B cell (primary cell): ENCODE results near the gene CD34. TPM values are rescaled to one million over a fixed set of nuclear protein-coding genes. Genes with fewer than 3 reads are reported as not detected.

Experiments
- ATAC-seq: fragments of 200-7000 bp; cut with Tn5 transposase; one replicate; pipeline ENCODE4 v1.10.0; 2021; ENCODE audit warnings: low read depth, mild to moderate bottlenecking, moderate number of reproducible peaks, moderate library complexity
- CTCF ChIA-PET: fragments of 350-600 bp; sonication (Branson Sonifier 250); formaldehyde crosslinking; loops from one replicate; lab custom pipeline; 2021; ENCODE audit warnings: antibody characterized with exemption, inconsistent platforms; lab: Charles Lee
- POLR2A ChIA-PET: fragments of 350-600 bp; sonication (Branson Sonifier 250); formaldehyde crosslinking; loops from one replicate; lab custom pipeline; 2021; ENCODE audit warnings: antibody characterized with exemption; lab: Charles Lee
- DNase-seq: peaks from one replicate; pipeline ENCODE4 v3.0.0; 2013
- H2AFZ ChIP-seq: 2 replicates; pipeline ENCODE4 v1.6.1; 2012; ENCODE audit warnings: mild to moderate bottlenecking, low read depth, low read length; ENCODE audit not compliant: insufficient read depth, poor library complexity, severe bottlenecking
- H3K27ac ChIP-seq, 2 donors: 1 replicate in 1 of 2; 2 replicates in 1 of 2; pipeline ENCODE4 v1.5.1; 2012 to 2013; ENCODE audit warnings: low read length in 2 of 2, mild to moderate bottlenecking in 2 of 2, moderate library complexity in 1 of 2
- H3K27me3 ChIP-seq, 4 experiments: fragments of 200-600 bp in 1 of 4; sonication (generic) in 1 of 4; replicated peaks in 1 of 4; 1 replicate in 2 of 4; 2 replicates in 2 of 4; pipeline versions ENCODE4 v1.6.1 to v1.7.0; 2013 to 2016; ENCODE audit warnings: low read length in 3 of 4, mild to moderate bottlenecking in 2 of 4, mixed read lengths in 1 of 4, moderate library complexity in 1 of 4; ENCODE audit not compliant: insufficient read depth in 4 of 4, control insufficient read depth in 3 of 4; ENCODE audit errors: control extremely low read depth in 1 of 4
- H3K36me3 ChIP-seq, 2 experiments: replicated peaks in 1 of 2; 1 replicate in 1 of 2; 2 replicates in 1 of 2; pipeline versions ENCODE4 v1.6.1 to v1.7.1; 2013; ENCODE audit warnings: low read length in 1 of 2; ENCODE audit not compliant: insufficient read depth in 2 of 2, control insufficient read depth in 1 of 2; ENCODE audit errors: control extremely low read depth in 1 of 2, extremely low read depth in 1 of 2
- H3K4me1 ChIP-seq, 2 donors: fragments of 200-600 bp in 1 of 2; sonication (generic) in 1 of 2; 1 replicate in 1 of 2; 2 replicates in 1 of 2; pipeline versions ENCODE4 v1.5.1 to v1.6.1; 2013 to 2017; ENCODE audit warnings: low read length in 2 of 2; ENCODE audit not compliant: control insufficient read depth in 2 of 2, insufficient read depth in 2 of 2
- H3K4me2 ChIP-seq: replicated peaks from 2 replicates; pipeline ENCODE3; 2012; ENCODE audit warnings: mild to moderate bottlenecking, low read depth, low read length; ENCODE audit not compliant: poor library complexity, severe bottlenecking
- H3K4me3 ChIP-seq, 5 experiments: fragments of 200-600 bp in 1 of 5; sonication (generic) in 1 of 5; 1 replicate in 3 of 5; 2 replicates in 2 of 5; pipeline versions ENCODE4 v1.5.1 to v1.7.0; 2011 to 2016; ENCODE audit warnings: low read length in 4 of 5, mild to moderate bottlenecking in 4 of 5, low read depth in 2 of 5, control low read depth in 1 of 5, moderate library complexity in 1 of 5; ENCODE audit not compliant: insufficient read depth in 1 of 5; ENCODE audit errors: control extremely low read depth in 1 of 5, extremely low read depth in 1 of 5
- H3K79me2 ChIP-seq: fragments of 200-600 bp; sonication (generic); one replicate; pipeline ENCODE4 v1.6.0; 2016; ENCODE audit warnings: low read length; ENCODE audit not compliant: control insufficient read depth, insufficient read depth
- H3K9ac ChIP-seq: fragments of 200-600 bp; sonication (generic); 2 replicates; pipeline ENCODE4 v1.6.1; 2017; ENCODE audit warnings: mild to moderate bottlenecking, low read length, moderate library complexity
- H3K9me3 ChIP-seq, 3 donors: one replicate each; pipeline versions ENCODE4 v1.6.1 to v1.7.1; 2013; ENCODE audit warnings: low read length in 2 of 3; ENCODE audit not compliant: control insufficient read depth in 2 of 3, insufficient read depth in 1 of 3; ENCODE audit errors: control extremely low read depth in 1 of 3
- H4K20me1 ChIP-seq: 2 replicates; pipeline ENCODE4 v1.6.0; 2012; ENCODE audit warnings: mild to moderate bottlenecking, low read length; ENCODE audit not compliant: insufficient read depth, control insufficient read depth, poor library complexity, severe bottlenecking
- H3K27ac Mint-ChIP-seq: one replicate; pipeline ENCODE4 v1.8.0; 2021; ENCODE audit warnings: mixed read lengths
- H3K27me3 Mint-ChIP-seq: one replicate; pipeline ENCODE4 v1.8.0; 2021; ENCODE audit warnings: mixed read lengths
- H3K4me1 Mint-ChIP-seq: one replicate; pipeline ENCODE4 v1.8.0; 2021; ENCODE audit warnings: mixed read lengths
- H3K4me3 Mint-ChIP-seq: one replicate; pipeline ENCODE4 v1.8.0; 2021; ENCODE audit warnings: mixed read lengths
- H3K9me3 Mint-ChIP-seq: one replicate; pipeline ENCODE4 v1.8.0; 2022; ENCODE audit warnings: mixed read lengths; ENCODE audit not compliant: insufficient read depth
- CTCF ChIP-seq: fragments of 200-600 bp; IDR thresholded peaks from one replicate; pipeline ENCODE4 v1.8.0; 2022; ENCODE audit warnings: antibody characterized with exemption, mild to moderate bottlenecking
- EZH2 ChIP-seq: IDR thresholded peaks from 2 replicates; pipeline ENCODE4 v1.6.1; 2012; ENCODE audit warnings: borderline replicate concordance, low read depth, mild to moderate bottlenecking, moderate library complexity, low read length; ENCODE audit not compliant: insufficient read depth, poor library complexity, severe bottlenecking
- WGBS: methylation state at CpG from one replicate; pipeline ENCODE4 v1.1.5; 2013; ENCODE audit warnings: missing lambda C conversion rate; ENCODE audit not compliant: insufficient coverage; 5-methylcytosine and 5-hydroxymethylcytosine counted together
- intact Hi-C: fragments of 100-400 bp; cut with micrococcal nuclease; formaldehyde crosslinking; loops from one replicate; pipeline ENCODE4 v1.10.0; 2022
- polyA plus RNA-seq: library from polyadenylated mRNA; depleted of rRNA; stranded (reverse); fragments of >200 nt; gene quantifications from 2 replicates; pipeline ENCODE4 v1.2.3, GENCODE V29; 2012
- total RNA-seq, 2 donors: library from RNA; stranded (reverse); fragments of 120-200 nt in 1 of 2; gene quantifications; 1 replicate in 1 of 2; 2 replicates in 1 of 2; pipeline versions ENCODE4 v1.2.3 to v1.2.4, GENCODE V29; 2013 to 2022

CD34 gene
- total and polyA plus RNA-seq, 2 donors (not counting 1 experiment from before 2014, with no cell fraction given): not detected

GRCh38 chr1:207850621-207851407 is 60.1 kb downstream of the CD34 start:
- H3K4me1 ChIP-seq: peaks cover 34 to 37% of the 10 kb centered on the region in 2 donors
- peaks cover 79% of the 10 kb centered on the region for H4K20me1 ChIP-seq
- no peak overlapping the region for H2AFZ ChIP-seq
- ATAC-seq: no peak
- CTCF ChIA-PET: interaction anchor here (0.8 to 1.8 kb wide), 3 partner anchors 11 to 53 kb away, joined by 3 to 7 read pairs (median 7); no protein-coding TSS in a partner anchor
- intact Hi-C loops: no loop called here
- no peak overlapping the region for H3K4me3 ChIP-seq
- H3K27ac Mint-ChIP-seq: no peak overlapping the region
- H3K27me3 ChIP-seq: no peaks in the 10 kb centered on the region
- H3K4me2 ChIP-seq: no peak overlapping the region
- no peaks in the 10 kb centered on the region for H3K9me3 Mint-ChIP-seq
- POLR2A ChIA-PET: interaction anchor here (0.6 to 0.7 kb wide), 2 partner anchors 24 to 418 kb away, joined by 4 to 6 read pairs; no protein-coding TSS in a partner anchor
- H3K4me1 Mint-ChIP-seq: peaks cover 58% of the 10 kb centered on the region
- WGBS: 71% methylated on average over 4 of the region's 7 CpGs
- no peaks in the 10 kb centered on the region for H3K9me3 ChIP-seq
- H3K4me3 Mint-ChIP-seq: no peak overlapping the region
- no peaks in the 10 kb centered on the region for H3K27me3 Mint-ChIP-seq
- H3K79me2 ChIP-seq: peaks cover 94% of the 10 kb centered on the region
- no peak overlapping the region for H3K27ac ChIP-seq
- no peak for TF ChIP-seq EZH2
- TF ChIP-seq CTCF: no peak
- no peak overlapping the region for H3K9ac ChIP-seq
- DNase-seq: no peak
- H3K36me3 ChIP-seq: peaks cover 0 to 23% of the 10 kb centered on the region in 2 experiments

- H3K79me2 ChIP-seq: peaks cover 94% of the 10 kb centered on the region
- H3K4me3 ChIP-seq: no peak overlapping the region
- CTCF ChIA-PET: interaction anchor here (0.7 to 1.8 kb wide), 3 partner anchors 20 to 31 kb away, joined by 3 to 7 read pairs (median 3); no protein-coding TSS in a partner anchor
- TF ChIP-seq EZH2 (no peak), CTCF (no peak)
- intact Hi-C loops: loop anchor here (2.0 kb wide), 1 partner anchor 17 kb away; no protein-coding TSS in a partner anchor
- DNase-seq: no peak
- H3K4me2 ChIP-seq: peak overlapping the region; percentile 7
- H3K27ac ChIP-seq: no peak overlapping the region
- peaks cover 79% of the 10 kb centered on the region for H4K20me1 ChIP-seq
- H3K9me3 ChIP-seq: no peaks in the 10 kb centered on the region
- ATAC-seq: no peak
- H3K4me1 Mint-ChIP-seq: peaks cover 59% of the 10 kb centered on the region
- H3K27ac Mint-ChIP-seq: no peak overlapping the region
- no peaks in the 10 kb centered on the region for H3K27me3 ChIP-seq
- 100% methylated on average over 2 of the region's 8 CpGs for WGBS
- no peak overlapping the region for H2AFZ ChIP-seq
- H3K27me3 Mint-ChIP-seq: no peaks in the 10 kb centered on the region
- H3K4me3 Mint-ChIP-seq: no peak overlapping the region
- H3K9me3 Mint-ChIP-seq: no peaks in the 10 kb centered on the region
- POLR2A ChIA-PET: no interaction called here
- H3K4me1 ChIP-seq: peaks cover 34 to 37% of the 10 kb centered on the region in 2 donors
- no peak overlapping the region for H3K9ac ChIP-seq
- peaks cover 0 to 21% of the 10 kb centered on the region in 2 experiments for H3K36me3 ChIP-seq
Observed at GRCh38 chr1:207849646-207850045, 61.3 kb downstream of the CD34 start.
